ENCODE data around the gene SLC6A13. TPM values are rescaled to one million over a fixed set of nuclear protein-coding genes. Genes with fewer than 3 reads are reported as not detected.

The SLC6A13 gene
- total RNA-seq, 1 donor from 2014 or later: not detected

GRCh38 chr12:295132-295531 lies 32.5 kb upstream of the SLC6A13 start:
- no peak for DNase-seq (ENCODE audit: low read depth)
- Histone ChIP-seq H3K4me3 (ENCODE audit: low read depth, low read length) (no peak overlapping the region), H3K36me3 (ENCODE audit: control insufficient read depth, insufficient read depth, low read length) (no peaks in the 10 kb centered on the region), H3K27me3 (ENCODE audit: control insufficient read depth, insufficient read depth, low read length) (no peaks in the 10 kb centered on the region)
- TF ChIP-seq CTCF (IDR thresholded peaks at IDR 0.05; ENCODE audit: insufficient read depth, low read length, poor library complexity, severe bottlenecking): no peak

GRCh38 chr12:293199-293598 lies 30.6 kb upstream of the SLC6A13 start:
- no peak for DNase-seq (ENCODE audit: low read depth)

GRCh38 chr12:292186-292585 lies 29.6 kb upstream of the SLC6A13 start:
- Histone ChIP-seq H3K4me3 (ENCODE audit: low read depth, low read length) (no peak overlapping the region), H3K36me3 (ENCODE audit: control insufficient read depth, insufficient read depth, low read length) (no peaks in the 10 kb centered on the region), H3K27me3 (ENCODE audit: control insufficient read depth, insufficient read depth, low read length) (no peaks in the 10 kb centered on the region)
- TF ChIP-seq CTCF (IDR thresholded peaks at IDR 0.05; ENCODE audit: insufficient read depth, low read length, poor library complexity, severe bottlenecking): no peak
- no peak for DNase-seq (ENCODE audit: low read depth)

More at GRCh38 chr12:293199-293598, 30.6 kb upstream of the SLC6A13 start:
- no peaks in the 10 kb centered on the region for H3K27me3 ChIP-seq (ENCODE audit: control insufficient read depth, insufficient read depth, low read length)
- TF ChIP-seq CTCF (IDR thresholded peaks at IDR 0.05; ENCODE audit: insufficient read depth, low read length, poor library complexity, severe bottlenecking): no peak
- no peaks in the 10 kb centered on the region for H3K36me3 ChIP-seq (ENCODE audit: control insufficient read depth, insufficient read depth, low read length)
- H3K4me3 ChIP-seq (ENCODE audit: low read depth, low read length): no peak overlapping the region

GRCh38 chr12:291153-291723 lies 28.6 kb upstream of the SLC6A13 start:
- H3K36me3 ChIP-seq (ENCODE audit: control insufficient read depth, insufficient read depth, low read length): no peaks in the 10 kb centered on the region
- no peak for TF ChIP-seq CTCF (IDR thresholded peaks at IDR 0.05; ENCODE audit: insufficient read depth, low read length, poor library complexity, severe bottlenecking)
- H3K4me3 ChIP-seq (ENCODE audit: low read depth, low read length): no peak overlapping the region

GRCh38 chr12:288687-289086 lies 26.1 kb upstream of the SLC6A13 start:
- peaks cover 3% of the 10 kb centered on the region for H3K36me3 ChIP-seq (ENCODE audit: control insufficient read depth, insufficient read depth, low read length)
- H3K27me3 ChIP-seq (ENCODE audit: control insufficient read depth, insufficient read depth, low read length): no peaks in the 10 kb centered on the region
- H3K4me3 ChIP-seq (ENCODE audit: low read depth, low read length): no peak overlapping the region
- TF ChIP-seq CTCF (IDR thresholded peaks at IDR 0.05; ENCODE audit: insufficient read depth, low read length, poor library complexity, severe bottlenecking): no peak
- DNase-seq (ENCODE audit: low read depth): no peak

More at GRCh38 chr12:291153-291723, 28.6 kb upstream of the SLC6A13 start:
- H3K27me3 ChIP-seq (ENCODE audit: control insufficient read depth, insufficient read depth, low read length): no peaks in the 10 kb centered on the region
- no peak for DNase-seq (ENCODE audit: low read depth)
